ENCODE measurements around the gene CMIP.

The CMIP gene

GRCh38 chr16:81700071-81700779 lies 255.6 kb downstream of the CMIP start:
- peak; percentile 68 for DNase-seq (ENCODE audit: low read depth, low spot score)

DNA sequence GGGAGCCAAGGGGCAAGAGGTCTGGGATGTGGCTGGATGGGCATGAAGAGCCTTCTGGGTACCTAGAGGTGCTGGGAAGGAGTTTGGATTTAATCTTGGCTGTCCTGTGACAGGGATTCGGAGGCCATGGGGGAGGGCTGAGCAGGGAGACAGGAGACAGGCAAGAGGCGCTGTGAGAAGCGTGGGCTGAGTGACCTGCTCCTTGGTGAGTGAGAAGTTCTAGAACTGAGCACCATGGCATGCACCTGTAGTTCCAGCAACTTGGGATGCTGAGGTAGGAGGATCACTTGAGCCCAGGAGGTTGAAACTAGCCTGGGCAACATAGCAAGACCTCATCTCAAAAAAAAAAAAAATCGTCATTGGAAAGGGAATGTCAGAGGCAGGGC lies 256.2 kb downstream of the CMIP start:
- DNase-seq (ENCODE audit: low read depth, low spot score), result no peak

DNA sequence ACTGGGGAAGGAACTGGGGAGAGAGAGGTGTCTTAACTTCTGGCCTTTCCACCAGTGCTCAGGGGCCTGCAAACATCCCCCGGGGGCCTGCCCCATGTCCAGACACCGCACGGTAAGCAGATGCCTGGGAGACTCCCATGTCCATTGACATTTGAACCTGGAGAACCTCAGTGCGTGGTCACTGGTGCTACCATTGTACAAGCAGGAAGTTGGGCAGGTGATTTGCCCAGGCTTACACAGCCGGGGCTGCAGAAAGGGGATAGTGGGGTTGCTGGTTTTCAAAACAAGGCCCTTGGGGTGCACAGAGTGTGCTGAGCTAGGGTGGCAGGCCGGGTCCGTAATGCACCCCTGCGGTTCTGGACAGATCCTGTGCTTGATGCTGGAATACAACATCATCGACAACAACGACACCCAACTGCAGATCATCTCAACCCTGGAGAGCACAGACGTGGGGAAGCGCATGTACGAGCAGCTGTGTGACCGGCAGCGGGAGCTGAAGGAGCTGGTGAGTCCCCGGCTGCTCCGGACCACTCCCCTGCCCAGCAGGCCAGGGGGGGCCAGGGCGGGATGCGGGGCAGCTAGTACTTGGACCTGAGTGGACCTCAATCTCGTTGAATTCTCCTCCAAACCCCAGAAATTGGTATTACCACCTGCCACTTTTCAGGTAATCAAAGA lies 256.8 kb downstream of the CMIP start:
- DNase-seq (ENCODE audit: low read depth, low spot score), result no peak

DNA sequence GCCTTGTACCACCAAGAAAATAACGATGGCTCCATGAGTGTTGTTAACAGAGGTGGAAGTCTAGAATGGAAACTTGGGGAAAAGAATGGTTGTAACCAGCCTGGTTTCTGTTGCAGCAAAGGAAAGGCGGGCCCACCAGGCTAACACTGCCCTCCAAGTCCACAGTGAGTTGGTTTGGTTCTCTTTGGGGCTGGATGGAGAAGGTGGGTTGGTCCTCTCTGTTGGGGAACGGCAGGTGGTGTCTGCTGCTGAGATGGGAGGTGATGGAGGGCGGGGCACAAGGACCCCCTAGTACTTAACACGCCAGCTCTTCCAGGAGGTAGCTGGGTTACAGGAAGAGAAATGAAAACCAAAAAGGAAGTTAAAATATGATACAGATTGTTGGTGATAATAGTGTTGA lies 257.9 kb downstream of the CMIP start:
- DNase-seq (ENCODE audit: low read depth, low spot score), result no peak

- DNase-seq (ENCODE audit: low read depth, low spot score), result peak; percentile 92
These were observed 258.9 kb downstream of the CMIP start for GRCh38 chr16:81703177-81704155.

DNA sequence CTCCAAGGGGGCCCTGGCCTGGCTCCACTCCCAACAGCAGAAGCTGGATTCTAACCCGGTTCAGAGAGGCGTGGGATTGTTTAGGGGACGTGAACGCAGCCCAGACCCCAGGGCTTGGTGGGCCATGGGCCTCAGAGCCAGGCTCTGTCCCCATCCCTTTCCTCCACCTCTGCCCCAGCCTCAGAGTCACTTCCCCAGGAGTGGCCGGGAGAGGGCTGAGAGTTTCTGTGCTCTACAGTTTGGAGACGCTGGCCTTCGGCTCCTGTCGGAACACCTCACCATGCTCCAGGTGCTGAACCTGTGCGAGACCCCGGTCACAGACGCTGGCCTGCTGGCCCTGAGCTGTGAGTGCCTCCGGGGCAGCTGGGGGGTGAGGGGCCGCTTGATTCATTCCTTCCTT lies 260.7 kb downstream of the CMIP start:
- DNase-seq (ENCODE audit: low read depth, low spot score), result no peak

DNA sequence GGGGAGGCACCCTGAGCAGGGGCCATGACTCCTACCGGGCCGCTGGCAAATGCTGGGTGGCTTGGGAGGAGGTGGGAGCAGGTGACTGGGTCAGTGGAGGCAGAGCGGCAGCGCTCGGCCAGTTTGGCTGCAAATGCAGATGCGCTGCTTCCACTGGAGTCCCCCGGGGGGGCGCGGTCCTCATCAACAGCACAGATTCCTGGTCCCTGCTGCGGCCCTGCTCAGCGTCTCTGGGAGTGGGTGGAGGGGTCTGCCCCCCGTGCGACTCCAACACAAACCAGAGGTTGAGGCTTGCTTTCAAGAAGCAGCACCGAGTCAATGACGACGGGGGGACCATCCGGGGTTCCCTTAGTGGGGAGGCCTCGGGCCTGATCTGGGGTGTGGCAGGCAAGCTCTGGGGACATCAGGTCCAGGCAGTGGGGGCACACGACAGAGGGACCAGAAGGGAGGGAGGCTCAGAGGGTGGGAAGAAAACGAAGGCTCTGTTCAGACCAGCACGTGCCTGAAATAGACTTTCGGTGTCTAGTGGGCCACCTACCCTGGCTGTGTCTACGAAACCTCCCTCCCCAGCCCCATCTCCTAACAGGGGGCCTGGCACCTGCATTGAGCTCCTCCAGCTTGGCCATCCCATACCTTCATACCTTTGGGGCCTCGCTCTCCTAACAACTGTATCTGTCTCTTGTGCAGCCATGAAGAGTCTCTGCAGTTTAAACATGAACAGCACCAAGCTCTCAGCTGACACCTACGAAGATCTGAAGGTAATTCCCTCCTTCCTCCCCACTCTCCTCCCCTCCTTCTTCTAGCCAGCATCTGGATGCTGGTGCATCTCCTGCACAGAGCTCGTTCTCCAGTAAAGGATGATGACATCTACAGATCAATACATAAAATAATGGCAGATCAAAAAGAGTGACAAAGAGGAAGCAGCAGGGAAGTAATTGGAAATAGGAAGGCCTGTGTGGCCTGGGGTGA lies 262.0 kb downstream of the CMIP start:
- no peak for DNase-seq (ENCODE audit: low read depth, low spot score)

DNA sequence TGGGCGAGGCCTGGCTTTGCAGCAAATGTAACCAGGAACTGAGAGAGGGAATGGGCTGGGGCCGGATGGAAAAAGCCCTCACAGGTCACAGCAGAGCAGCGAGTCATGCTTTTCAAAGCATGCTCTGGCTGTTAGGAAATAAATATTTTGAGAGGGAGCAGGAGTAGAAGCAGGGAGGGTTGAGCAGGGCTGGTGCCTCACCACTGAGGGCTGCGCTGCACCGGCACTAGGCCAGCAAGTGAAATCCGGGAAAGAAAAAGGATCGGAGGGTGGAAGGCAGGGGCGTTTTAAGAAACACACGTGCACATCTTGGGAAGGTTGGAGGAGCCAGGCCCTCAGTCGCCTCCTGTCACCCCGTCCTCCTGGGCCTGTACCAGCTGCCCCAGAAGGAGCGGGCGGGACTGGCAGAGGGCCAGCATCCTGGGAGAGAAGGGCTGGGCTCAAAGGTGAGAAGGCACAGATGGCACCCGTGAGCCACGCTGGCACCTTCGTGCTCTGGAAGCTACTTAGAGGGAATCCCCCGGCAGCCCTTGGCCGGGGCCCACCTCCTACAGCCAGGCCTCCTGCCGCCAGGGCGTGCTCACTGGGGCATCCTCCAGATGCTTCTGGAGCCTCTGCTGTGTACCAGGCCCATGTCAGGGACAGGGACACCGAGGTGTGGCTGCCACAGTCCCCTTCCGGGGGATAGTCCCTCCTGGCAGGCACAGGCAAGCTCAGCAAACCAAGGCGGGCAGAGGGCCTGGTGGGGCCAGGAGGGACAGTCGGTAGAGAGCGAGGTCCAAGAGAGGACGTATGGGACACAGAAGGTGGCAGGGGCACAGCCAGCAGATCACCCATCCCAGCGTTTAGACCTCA lies 263.0 kb downstream of the CMIP start:
- DNase-seq (ENCODE audit: low read depth, low spot score), result no peak

DNA sequence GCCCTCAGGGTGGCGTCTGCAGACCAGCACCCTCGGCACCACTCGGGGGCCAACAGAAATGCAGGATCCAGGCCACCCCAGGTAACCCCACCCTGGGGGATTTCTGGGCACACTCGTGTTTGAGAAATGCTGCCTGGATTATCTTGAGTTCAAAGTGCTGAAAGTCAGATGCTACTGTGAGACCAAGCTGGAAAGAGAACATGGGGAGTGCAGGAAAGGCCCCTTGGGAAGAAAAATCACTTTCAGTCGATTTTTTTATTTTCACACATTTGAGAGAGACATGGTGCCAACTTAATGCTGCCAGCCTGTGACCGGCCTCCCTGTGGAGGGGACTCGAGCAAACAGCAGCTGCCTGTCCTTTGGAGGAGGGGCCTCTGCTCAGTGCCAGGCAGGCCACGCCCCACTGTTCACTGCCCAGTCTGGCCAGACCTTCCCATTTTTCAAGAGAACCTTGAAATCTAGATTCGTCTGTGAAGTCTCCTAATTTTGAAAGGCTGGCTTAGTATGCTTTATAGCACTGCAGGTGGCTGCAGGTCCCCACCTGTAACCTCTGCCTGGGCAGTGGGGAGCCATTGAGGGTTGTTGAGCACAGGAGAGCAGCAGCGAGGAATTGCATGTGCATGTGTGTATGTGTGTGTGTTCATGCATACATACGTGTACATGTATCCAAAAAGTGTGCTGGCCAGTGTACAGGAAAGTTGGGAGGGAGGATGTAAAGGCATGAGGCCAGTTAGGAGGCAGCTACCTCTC lies 263.8 kb downstream of the CMIP start:
- peak; percentile 41 for DNase-seq (ENCODE audit: low read depth, low spot score)

GRCh38 chr16:81709016-81709900 lies 264.6 kb downstream of the CMIP start:
- no peak for DNase-seq (ENCODE audit: low read depth, low spot score)

GRCh38 chr16:81710044-81710443 lies 265.4 kb downstream of the CMIP start:
- no peak for DNase-seq (ENCODE audit: low read depth, low spot score)

DNA sequence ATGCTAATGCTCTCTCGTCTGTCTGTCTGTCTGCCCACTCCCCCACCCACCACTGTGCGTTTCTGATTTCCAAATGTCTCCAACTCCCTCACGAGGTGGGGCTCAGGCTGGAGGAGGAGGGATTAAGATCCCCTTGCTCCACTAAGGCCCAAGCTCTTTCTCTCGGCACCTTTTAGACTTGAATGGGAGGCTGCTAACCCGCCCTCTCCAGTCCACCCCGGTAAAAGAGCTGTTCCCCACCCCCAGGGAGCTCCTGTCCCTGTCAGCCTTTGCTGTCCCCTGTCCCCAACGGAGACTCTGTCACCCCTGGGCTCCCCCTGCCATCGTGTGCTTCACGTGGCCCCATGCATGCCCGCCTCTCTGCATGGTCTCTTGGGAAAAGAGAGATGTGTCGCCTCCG lies 266.0 kb downstream of the CMIP start:
- DNase-seq (ENCODE audit: low read depth, low spot score), result no peak

DNA sequence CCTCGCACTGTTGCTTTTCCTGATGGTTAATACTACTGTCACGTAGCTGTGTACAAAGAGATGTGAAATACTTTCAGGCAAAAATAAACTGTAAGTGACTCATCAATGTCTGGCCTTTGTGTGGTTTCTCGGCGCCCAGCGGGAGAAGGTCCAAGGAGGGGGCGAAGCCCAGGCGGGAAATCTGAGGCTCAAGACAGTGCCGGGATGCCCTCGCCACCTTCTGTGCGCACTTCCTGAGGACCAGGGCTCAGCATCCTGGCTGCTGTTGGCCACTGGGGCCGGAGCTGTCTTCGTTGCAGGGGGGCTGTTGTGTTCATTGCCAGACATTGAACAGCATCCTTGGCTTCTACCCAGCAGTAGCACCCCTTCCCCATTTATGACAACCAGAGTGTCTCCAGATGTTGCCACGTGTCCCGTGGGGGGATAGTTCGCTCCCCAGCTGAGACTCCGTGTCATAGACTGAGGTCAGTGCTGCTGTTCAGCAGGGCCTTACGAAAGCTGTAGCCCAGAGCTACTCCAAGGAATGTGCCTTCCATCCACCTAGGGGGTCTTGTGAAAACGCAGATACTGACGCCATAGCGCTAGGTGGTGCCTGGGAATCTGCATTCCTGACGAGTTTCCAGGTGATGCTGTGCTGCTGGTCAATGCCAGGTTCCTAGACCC lies 267.2 kb downstream of the CMIP start:
- peak; percentile 96 for DNase-seq (ENCODE audit: low read depth, low spot score)

DNA sequence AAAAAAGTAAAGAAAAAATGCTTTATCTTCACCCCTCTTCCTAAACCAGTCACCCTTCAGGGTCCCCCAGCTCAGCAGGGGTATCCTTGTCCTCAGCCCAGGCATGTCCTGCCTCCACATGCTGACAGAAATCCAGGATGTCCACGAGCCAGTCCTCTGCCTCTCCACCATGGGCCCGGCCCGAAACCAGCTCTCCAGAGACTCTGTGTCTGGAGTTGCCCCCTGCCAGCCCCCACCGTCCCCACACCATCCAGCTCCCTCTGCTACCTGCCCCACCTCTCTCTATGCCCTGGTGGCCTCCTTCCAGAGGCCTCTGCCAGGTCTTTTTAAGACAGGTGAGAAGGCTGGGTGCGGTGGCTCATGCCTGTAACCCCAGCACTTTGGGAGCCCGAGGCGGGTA lies 268.1 kb downstream of the CMIP start:
- DNase-seq (ENCODE audit: low read depth, low spot score), result no peak

DNA sequence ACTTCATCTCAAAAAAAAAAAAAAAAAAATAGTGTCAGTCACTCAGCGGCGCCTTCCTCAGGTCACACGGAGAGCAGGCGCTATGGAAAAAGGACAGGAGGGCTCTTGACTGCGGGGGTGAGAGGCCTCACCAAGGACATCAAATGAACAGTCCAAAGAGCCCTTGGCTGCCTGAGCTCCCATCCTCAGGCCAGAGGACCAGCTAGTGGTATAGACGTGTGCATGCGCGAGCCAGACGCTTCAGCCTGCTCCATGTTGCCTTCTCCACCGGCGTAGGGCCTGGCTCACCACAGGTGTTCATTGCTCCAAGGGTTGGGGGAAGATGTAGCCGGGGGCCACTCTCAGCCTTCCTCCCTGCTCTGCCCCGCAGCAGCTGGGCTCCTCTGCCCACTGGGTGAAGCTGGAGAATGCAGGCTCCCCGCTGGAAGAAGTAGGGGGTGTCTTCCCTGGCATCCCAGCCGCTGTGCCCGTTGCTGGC lies 268.7 kb downstream of the CMIP start:
- DNase-seq (ENCODE audit: low read depth, low spot score), result no peak

GRCh38 chr16:81713796-81714195 lies 269.2 kb downstream of the CMIP start:
- no peak for DNase-seq (ENCODE audit: low read depth, low spot score)

GRCh38 chr16:81714583-81714982 lies 270.0 kb downstream of the CMIP start:
- DNase-seq (ENCODE audit: low read depth, low spot score), result no peak

Data from astrocyte of the hippocampus (primary cell).